ENCODE results near the gene SH3D21.

DNA sequence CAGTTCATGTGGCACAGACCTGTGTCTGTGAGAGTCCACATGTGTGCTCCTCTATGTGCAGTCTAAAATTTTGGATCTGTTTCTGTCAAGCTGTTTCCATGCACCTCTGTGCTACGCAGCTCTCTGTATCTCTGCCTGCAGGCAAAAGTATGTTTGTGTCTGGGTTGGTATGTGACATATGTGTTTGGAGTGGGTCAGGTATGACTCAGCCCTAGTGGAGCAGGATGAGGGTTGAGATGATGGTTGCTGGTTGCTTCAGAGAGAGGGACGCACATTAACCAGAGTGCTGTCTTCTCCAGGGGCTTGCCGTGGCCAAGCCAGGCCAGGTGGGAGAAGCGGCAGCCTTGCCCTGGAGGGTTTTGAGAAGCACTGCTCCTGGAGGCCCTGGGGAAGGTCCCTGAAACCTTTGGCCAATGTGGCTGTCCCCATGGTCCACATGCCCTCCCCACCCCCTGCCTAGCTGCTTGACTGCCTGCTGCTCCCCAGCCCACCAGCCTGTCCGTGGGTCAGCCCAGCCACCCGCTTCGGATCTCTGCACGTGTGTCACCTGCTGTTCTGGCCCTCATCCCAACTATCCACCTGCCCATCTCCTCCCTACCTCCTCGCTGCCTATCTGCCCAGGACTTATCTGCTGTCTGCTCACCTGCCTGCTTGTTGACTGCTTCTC lies 21.4 kb downstream of the SH3D21 start:
- TF ChIP-seq POLR2A (IDR thresholded peaks at IDR 0.05) = no peak
- TF ChIP-seq CTCF (IDR thresholded peaks at IDR 0.05) = no peak

All from thyroid gland (tissue), 4 donors.